OCI-LY3 (cell line): ENCODE data around the gene SLFNL1.

Source experiments
- EZH2phosphoT487 ChIP-seq: fragments of 200-600 bp; shearing (Covaris generic); IDR thresholded peaks from 2 replicates; pipeline ENCODE4 v1.6.1; 2018; ENCODE audit warnings: antibody characterized with exemption, mixed run types, low read depth
- TF ChIP-seq, protein P1 (sequence below): fragments of 200-600, 300-600 bp; sonication (generic); IDR thresholded peaks from 2 replicates; pipeline ENCODE4 v1.5.1; 2014; ENCODE audit warnings: antibody characterized with exemption, low read length, low read depth

DNA sequence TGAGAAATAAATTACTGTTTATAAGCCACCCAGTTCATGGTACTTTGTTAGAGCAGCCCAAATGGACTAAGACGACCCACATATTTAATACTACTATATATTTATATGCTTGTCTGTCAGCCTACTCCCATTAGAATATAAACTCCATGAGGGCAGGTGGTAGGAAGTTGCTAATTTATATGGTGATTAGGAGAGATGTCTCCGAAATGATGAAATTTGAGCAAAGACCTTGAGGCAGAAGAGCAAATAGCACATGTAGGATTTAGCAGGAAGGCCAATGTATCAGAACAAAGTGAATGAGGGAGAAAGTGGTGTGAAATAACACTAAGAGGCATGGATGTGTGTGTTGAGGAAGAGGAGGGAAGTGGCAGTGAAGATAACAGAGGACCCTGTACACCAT is 10.6 kb upstream of the SLFNL1 start:
- TF ChIP-seq, protein P1, sequence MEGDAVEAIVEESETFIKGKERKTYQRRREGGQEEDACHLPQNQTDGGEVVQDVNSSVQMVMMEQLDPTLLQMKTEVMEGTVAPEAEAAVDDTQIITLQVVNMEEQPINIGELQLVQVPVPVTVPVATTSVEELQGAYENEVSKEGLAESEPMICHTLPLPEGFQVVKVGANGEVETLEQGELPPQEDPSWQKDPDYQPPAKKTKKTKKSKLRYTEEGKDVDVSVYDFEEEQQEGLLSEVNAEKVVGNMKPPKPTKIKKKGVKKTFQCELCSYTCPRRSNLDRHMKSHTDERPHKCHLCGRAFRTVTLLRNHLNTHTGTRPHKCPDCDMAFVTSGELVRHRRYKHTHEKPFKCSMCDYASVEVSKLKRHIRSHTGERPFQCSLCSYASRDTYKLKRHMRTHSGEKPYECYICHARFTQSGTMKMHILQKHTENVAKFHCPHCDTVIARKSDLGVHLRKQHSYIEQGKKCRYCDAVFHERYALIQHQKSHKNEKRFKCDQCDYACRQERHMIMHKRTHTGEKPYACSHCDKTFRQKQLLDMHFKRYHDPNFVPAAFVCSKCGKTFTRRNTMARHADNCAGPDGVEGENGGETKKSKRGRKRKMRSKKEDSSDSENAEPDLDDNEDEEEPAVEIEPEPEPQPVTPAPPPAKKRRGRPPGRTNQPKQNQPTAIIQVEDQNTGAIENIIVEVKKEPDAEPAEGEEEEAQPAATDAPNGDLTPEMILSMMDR = no peak
- TF ChIP-seq EZH2phosphoT487 = no peak
